Loucy (cell line): ENCODE results near the gene CDKN1A.

Experiments used
- CTCF ChIP-seq: fragments of 200-600 bp; sonication (generic); conservative IDR thresholded peaks from 2 replicates; pipeline ENCODE4 v1.5.1; 2014; ENCODE audit warnings: mild to moderate bottlenecking, antibody characterized with exemption, low read length
- EZH2phosphoT487 ChIP-seq: fragments of 200-600 bp; IDR thresholded peaks from 2 replicates; pipeline ENCODE4 v1.6.1; 2018; ENCODE audit warnings: antibody characterized with exemption, mild to moderate bottlenecking, moderate library complexity, borderline replicate concordance

GRCh38 chr6:36679043-36679833 is 724 bp downstream of the CDKN1A start:
- TF ChIP-seq EZH2phosphoT487 (no peak), CTCF (no peak)
